H9 (cell line): ENCODE measurements around the gene DLG2. TPM values are rescaled to one million over a fixed set of nuclear protein-coding genes. Genes with fewer than 3 reads are reported as not detected.

Experiments
- DNase-seq: peaks from one replicate; pipeline ENCODE4 v3.0.0-alpha.2; 2017
- H2AFZ ChIP-seq: one replicate; pipeline ENCODE4 v1.6.1; 2013; ENCODE audit warnings: mild to moderate bottlenecking, low read length, control low read depth, moderate library complexity
- H2AK5ac ChIP-seq: 2 replicates; pipeline ENCODE4 v1.6.1; 2013; ENCODE audit warnings: low read length, control low read depth, mixed read lengths; ENCODE audit not compliant: insufficient read length
- H2BK120ac ChIP-seq: one replicate; pipeline ENCODE4 v1.6.1; 2013; ENCODE audit warnings: low read depth, mild to moderate bottlenecking, low read length, control low read depth, inconsistent platforms; ENCODE audit not compliant: poor library complexity, severe bottlenecking
- H2BK12ac ChIP-seq: 2 replicates; pipeline ENCODE4 v1.6.1; 2013; ENCODE audit warnings: low read length, control low read depth, mixed read lengths, low read depth; ENCODE audit not compliant: insufficient read length
- H2BK15ac ChIP-seq: 2 replicates; pipeline ENCODE4 v1.6.1; 2013; ENCODE audit warnings: low read depth, low read length, control low read depth
- H2BK20ac ChIP-seq: one replicate; pipeline ENCODE4 v1.6.1; 2013; ENCODE audit warnings: low read depth, mild to moderate bottlenecking, low read length, control low read depth, inconsistent platforms; ENCODE audit not compliant: poor library complexity, severe bottlenecking
- H2BK5ac ChIP-seq: 2 replicates; pipeline ENCODE4 v1.6.1; 2013; ENCODE audit warnings: low read length, control low read depth, mixed read lengths; ENCODE audit not compliant: insufficient read length
- H3K14ac ChIP-seq: 2 replicates; pipeline ENCODE4 v1.6.1; 2013; ENCODE audit warnings: low read length, control low read depth; ENCODE audit not compliant: insufficient read depth
- H3K18ac ChIP-seq: 2 replicates; pipeline ENCODE4 v1.6.1; 2013; ENCODE audit warnings: low read depth, mild to moderate bottlenecking, mixed read lengths, low read length, control low read depth; ENCODE audit not compliant: insufficient read length
- H3K23ac ChIP-seq: 2 replicates; pipeline ENCODE4 v1.6.1; 2013; ENCODE audit warnings: low read length, control low read depth, mixed read lengths, low read depth; ENCODE audit not compliant: insufficient read length
- H3K23me2 ChIP-seq: 2 replicates; pipeline ENCODE4 v1.6.1; 2013; ENCODE audit warnings: low read depth, mild to moderate bottlenecking, mixed read lengths, low read length, control low read depth; ENCODE audit not compliant: insufficient read length, poor library complexity, severe bottlenecking
- H3K27ac ChIP-seq: 2 replicates; pipeline ENCODE4 v1.5.1; 2013; ENCODE audit warnings: low read length, control low read depth, mixed read lengths, low read depth; ENCODE audit not compliant: insufficient read length
- H3K27me3 ChIP-seq: 2 replicates; pipeline ENCODE4 v1.6.1; 2013; ENCODE audit warnings: low read length, control low read depth, inconsistent platforms; ENCODE audit not compliant: insufficient read depth
- H3K4ac ChIP-seq: 2 replicates; pipeline ENCODE4 v1.6.1; 2013; ENCODE audit warnings: low read depth, mild to moderate bottlenecking, control low read depth, inconsistent platforms, low read length, moderate library complexity
- H3K4me1 ChIP-seq: 2 replicates; pipeline ENCODE4 v1.6.1; 2013; ENCODE audit warnings: low read length, control low read depth, inconsistent platforms; ENCODE audit not compliant: insufficient read depth
- H3K4me2 ChIP-seq: 2 replicates; pipeline ENCODE4 v1.6.1; 2013; ENCODE audit warnings: low read length, control low read depth, mixed read lengths; ENCODE audit not compliant: insufficient read length, insufficient read depth
- H3K56ac ChIP-seq: 2 replicates; pipeline ENCODE4 v1.6.1; 2013; ENCODE audit warnings: low read depth, mild to moderate bottlenecking, mixed read lengths, low read length, control low read depth; ENCODE audit not compliant: insufficient read length
- H3K79me1 ChIP-seq: 2 replicates; pipeline ENCODE4 v1.6.1; 2013; ENCODE audit warnings: low read depth, mild to moderate bottlenecking, moderate library complexity, low read length, control low read depth, inconsistent platforms; ENCODE audit not compliant: insufficient read depth, poor library complexity, severe bottlenecking
- H3K79me2 ChIP-seq: 2 replicates; pipeline ENCODE4 v1.6.1; 2013; ENCODE audit warnings: low read length, control low read depth, inconsistent platforms; ENCODE audit not compliant: insufficient read depth
- H3K9ac ChIP-seq: 2 replicates; pipeline ENCODE4 v1.6.1; 2013; ENCODE audit warnings: low read length, control low read depth, mixed read lengths; ENCODE audit not compliant: insufficient read length; ENCODE audit errors: extremely low read depth
- H3K9me3 ChIP-seq: one replicate; pipeline ENCODE4 v1.6.1; 2013; ENCODE audit warnings: low read depth, low read length, inconsistent platforms; ENCODE audit not compliant: control insufficient read depth
- H3T11ph ChIP-seq: one replicate; pipeline ENCODE4 v1.6.1; 2013; ENCODE audit warnings: mild to moderate bottlenecking, low read length, control low read depth, inconsistent platforms
- H4K20me1 ChIP-seq: one replicate; pipeline ENCODE4 v1.6.1; 2013; ENCODE audit not compliant: control insufficient read depth, insufficient read length, insufficient read depth
- H4K5ac ChIP-seq: 2 replicates; pipeline ENCODE4 v1.6.1; 2013; ENCODE audit warnings: low read depth, mild to moderate bottlenecking, mixed read lengths, low read length, control low read depth; ENCODE audit not compliant: insufficient read length
- H4K8ac ChIP-seq: replicated peaks from 2 replicates; pipeline ENCODE4 v1.6.1; 2013; ENCODE audit warnings: low read length, control low read depth, mixed read lengths, low read depth; ENCODE audit not compliant: insufficient read length
- H4K91ac ChIP-seq: 2 replicates; pipeline ENCODE4 v1.6.1; 2013; ENCODE audit warnings: low read depth, mild to moderate bottlenecking, moderate library complexity, mixed read lengths, low read length, control low read depth; ENCODE audit not compliant: insufficient read length
- H3K27ac Mint-ChIP-seq, 3 experiments: 2 replicates in 2 of 3; 3 replicates in 1 of 3; pipeline ENCODE4 v1.8.0; 2020 to 2021; ENCODE audit warnings: mixed read lengths in 3 of 3, mild to moderate bottlenecking in 1 of 3, moderate library complexity in 1 of 3
- H3K27me3 Mint-ChIP-seq: 2 replicates; pipeline ENCODE4 v1.8.0; 2021; ENCODE audit warnings: low read depth, mild to moderate bottlenecking, moderate library complexity, mixed read lengths
- H3K36me3 Mint-ChIP-seq, 3 experiments: 2 replicates in 2 of 3; 3 replicates in 1 of 3; pipeline ENCODE4 v1.8.0; 2020 to 2021; ENCODE audit warnings: low read depth in 3 of 3, mixed read lengths in 3 of 3; ENCODE audit not compliant: insufficient read depth in 1 of 3
- H3K4me1 Mint-ChIP-seq, 2 experiments: 2 replicates each; pipeline ENCODE4 v1.8.0; 2020; ENCODE audit warnings: mixed read lengths in 2 of 2
- H3K4me3 Mint-ChIP-seq, 2 experiments: 2 replicates in 1 of 2; 3 replicates in 1 of 2; pipeline ENCODE4 v1.8.0; 2020 to 2021; ENCODE audit warnings: mild to moderate bottlenecking in 2 of 2, mixed read lengths in 2 of 2, moderate library complexity in 1 of 2
- H3K9me3 Mint-ChIP-seq, 2 experiments: 2 replicates in 1 of 2; 3 replicates in 1 of 2; pipeline ENCODE4 v1.8.0; 2020; ENCODE audit warnings: mild to moderate bottlenecking in 2 of 2, mixed read lengths in 2 of 2, moderate library complexity in 1 of 2
- WGBS: extraction: QIAGEN DNeasy Blood & Tissue Kit; methylation state at CpG from one replicate; pipeline ENCODE4 v1.1.7; 2013; ENCODE audit warnings: missing lambda C conversion rate, low lambda C conversion rate, mixed read lengths; ENCODE audit not compliant: insufficient read length; ENCODE audit errors: extremely low coverage; 5-methylcytosine and 5-hydroxymethylcytosine counted together
- total RNA-seq: library from RNA; stranded (reverse); gene quantifications from 2 replicates; pipeline ENCODE4 v1.2.1, GENCODE V29; 2021
- TF ChIP-seq, protein P1 (sequence below): fragments of 200-600 bp; sonication (generic); conservative IDR thresholded peaks from 3 replicates; pipeline ENCODE4 v1.8.0; 2021; ENCODE audit warnings: antibody characterized with exemption, mild to moderate bottlenecking

The DLG2 gene
- total RNA-seq, 1 experiment from 2014 or later = 8.0 TPM

DNA sequence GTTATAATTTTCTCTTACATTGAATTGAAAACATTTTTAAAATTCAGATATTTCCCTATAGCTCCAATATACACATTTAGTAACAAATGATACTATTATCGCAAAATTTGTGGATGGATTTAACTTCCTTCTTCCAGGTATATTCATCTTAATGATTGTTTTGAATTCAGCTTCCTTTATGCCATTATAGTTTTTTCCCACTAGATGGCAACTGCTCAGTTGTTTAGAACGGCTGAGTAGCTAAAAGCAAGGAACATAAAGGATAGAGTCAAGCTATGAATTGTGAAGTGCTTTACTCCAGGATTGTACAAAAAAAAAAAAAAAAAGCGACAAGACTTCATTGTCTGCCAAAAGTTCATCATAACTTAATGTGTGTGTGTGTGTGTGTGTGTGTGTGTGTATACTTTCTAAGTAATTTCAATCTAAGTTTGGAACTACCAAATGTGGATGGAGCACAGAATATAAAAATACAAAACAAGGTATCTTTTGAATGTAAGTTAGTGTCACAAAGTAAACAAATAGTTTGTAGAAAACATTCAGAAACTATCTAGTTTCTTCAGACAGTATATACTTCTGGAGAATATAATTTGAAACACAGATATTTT is 846.4 kb downstream of the DLG2 start:
- Histone ChIP-seq H3K14ac (no peak overlapping the region), H2BK15ac (no peak overlapping the region), H4K91ac (no peak overlapping the region), H3K4me1 (no peaks in the 10 kb centered on the region), H3K18ac (no peak overlapping the region), H4K8ac (no peak overlapping the region), H3K56ac (no peak overlapping the region), H3K9me3 (no peaks in the 10 kb centered on the region), H3K4ac (no peak overlapping the region), H3K27ac (no peak overlapping the region), H2BK120ac (no peak overlapping the region), H2BK12ac (no peak overlapping the region), H3K4me2 (no peak overlapping the region), H4K5ac (no peak overlapping the region), H2AK5ac (no peak overlapping the region), H4K20me1 (no peaks in the 10 kb centered on the region), H3T11ph (no peak overlapping the region), H3K79me2 (no peaks in the 10 kb centered on the region), H3K9ac (no peak overlapping the region), H3K79me1 (no peaks in the 10 kb centered on the region), H2BK5ac (no peak overlapping the region), H2BK20ac (no peak overlapping the region), H3K27me3 (no peaks in the 10 kb centered on the region), H3K23me2 (no peaks in the 10 kb centered on the region), H3K23ac (no peak overlapping the region), H2AFZ (no peak overlapping the region)
- no CpG with 5 or more reads among the region's 3 CpGs for WGBS
- 0 out of 7 replicates have a peak overlapping the region, but pooled peaks of 1 of the 3 experiments have one; percentile 33 for H3K27ac Mint-ChIP-seq
- peaks cover 2% of the 10 kb centered on the region in 2 experiments; a peak in 1 of 4 replicates for H3K4me1 Mint-ChIP-seq
- DNase-seq = no peak
- H3K27me3 Mint-ChIP-seq = no peaks in the 10 kb centered on the region
- no peaks in the 10 kb centered on the region for H3K9me3 Mint-ChIP-seq
- no peak overlapping the region for H3K4me3 Mint-ChIP-seq
- TF ChIP-seq, protein P1, sequence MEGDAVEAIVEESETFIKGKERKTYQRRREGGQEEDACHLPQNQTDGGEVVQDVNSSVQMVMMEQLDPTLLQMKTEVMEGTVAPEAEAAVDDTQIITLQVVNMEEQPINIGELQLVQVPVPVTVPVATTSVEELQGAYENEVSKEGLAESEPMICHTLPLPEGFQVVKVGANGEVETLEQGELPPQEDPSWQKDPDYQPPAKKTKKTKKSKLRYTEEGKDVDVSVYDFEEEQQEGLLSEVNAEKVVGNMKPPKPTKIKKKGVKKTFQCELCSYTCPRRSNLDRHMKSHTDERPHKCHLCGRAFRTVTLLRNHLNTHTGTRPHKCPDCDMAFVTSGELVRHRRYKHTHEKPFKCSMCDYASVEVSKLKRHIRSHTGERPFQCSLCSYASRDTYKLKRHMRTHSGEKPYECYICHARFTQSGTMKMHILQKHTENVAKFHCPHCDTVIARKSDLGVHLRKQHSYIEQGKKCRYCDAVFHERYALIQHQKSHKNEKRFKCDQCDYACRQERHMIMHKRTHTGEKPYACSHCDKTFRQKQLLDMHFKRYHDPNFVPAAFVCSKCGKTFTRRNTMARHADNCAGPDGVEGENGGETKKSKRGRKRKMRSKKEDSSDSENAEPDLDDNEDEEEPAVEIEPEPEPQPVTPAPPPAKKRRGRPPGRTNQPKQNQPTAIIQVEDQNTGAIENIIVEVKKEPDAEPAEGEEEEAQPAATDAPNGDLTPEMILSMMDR = peak; percentile 66
- H3K36me3 Mint-ChIP-seq = no peaks in the 10 kb centered on the region
